ENCODE results near the gene ILDR1.

The ILDR1 gene

DNA sequence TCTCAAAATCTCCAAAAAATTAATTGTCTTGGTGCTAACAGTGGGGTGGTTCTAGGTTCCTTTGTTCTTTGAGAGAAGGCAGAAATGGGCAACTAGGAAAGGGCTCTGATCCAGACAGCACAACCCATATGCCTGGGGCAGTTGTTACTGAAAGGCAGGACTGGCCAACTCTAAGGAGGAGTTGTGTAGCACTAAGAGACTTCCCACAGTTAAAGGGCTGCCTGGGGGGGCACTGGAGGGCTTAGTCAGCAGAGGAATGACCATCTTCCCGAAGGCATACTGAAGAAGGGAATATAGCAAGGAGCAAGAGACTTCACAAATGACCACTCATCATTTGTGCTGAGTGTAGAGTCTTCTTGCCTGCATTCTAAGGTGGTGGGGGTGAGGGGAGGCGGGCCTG lies 15.8 kb downstream of the ILDR1 start:
- DNase-seq (ENCODE audit: low read depth) = no peak
- TF ChIP-seq, protein P1, sequence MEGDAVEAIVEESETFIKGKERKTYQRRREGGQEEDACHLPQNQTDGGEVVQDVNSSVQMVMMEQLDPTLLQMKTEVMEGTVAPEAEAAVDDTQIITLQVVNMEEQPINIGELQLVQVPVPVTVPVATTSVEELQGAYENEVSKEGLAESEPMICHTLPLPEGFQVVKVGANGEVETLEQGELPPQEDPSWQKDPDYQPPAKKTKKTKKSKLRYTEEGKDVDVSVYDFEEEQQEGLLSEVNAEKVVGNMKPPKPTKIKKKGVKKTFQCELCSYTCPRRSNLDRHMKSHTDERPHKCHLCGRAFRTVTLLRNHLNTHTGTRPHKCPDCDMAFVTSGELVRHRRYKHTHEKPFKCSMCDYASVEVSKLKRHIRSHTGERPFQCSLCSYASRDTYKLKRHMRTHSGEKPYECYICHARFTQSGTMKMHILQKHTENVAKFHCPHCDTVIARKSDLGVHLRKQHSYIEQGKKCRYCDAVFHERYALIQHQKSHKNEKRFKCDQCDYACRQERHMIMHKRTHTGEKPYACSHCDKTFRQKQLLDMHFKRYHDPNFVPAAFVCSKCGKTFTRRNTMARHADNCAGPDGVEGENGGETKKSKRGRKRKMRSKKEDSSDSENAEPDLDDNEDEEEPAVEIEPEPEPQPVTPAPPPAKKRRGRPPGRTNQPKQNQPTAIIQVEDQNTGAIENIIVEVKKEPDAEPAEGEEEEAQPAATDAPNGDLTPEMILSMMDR (IDR thresholded peaks at IDR 0.05; ENCODE audit: control insufficient read depth, extremely low read depth, insufficient read depth) = no peak
- H3K4me3 ChIP-seq (ENCODE audit: low read depth, low read length) = no peak overlapping the region

DNA sequence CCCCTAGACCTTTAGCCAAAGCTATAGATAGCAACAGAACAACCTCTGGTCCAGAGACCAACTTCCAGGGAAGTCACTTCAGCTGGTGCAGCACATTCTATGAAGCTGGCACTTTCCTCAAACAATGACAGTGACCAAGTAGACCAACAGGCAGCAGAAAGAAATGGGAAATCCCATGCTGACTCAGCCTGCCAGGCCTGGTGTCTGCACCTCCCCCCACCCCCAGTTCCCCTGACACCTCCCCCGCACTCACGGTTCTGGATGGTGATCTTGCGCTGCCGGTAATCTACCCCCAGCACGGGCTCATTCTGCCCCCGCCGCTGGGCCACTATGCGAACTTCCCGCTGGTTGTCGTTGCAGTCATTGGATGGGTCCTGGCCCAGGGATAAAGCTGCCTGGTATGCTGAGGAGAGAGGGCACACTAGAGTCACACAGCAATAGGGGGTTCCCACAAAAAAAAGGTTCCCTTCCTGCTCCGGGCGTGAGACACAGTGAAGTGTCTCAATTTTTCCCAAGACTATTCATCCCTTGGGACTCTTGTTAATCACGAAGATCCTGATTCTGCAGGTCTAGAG lies 17.0 kb downstream of the ILDR1 start:
- no peak for DNase-seq (ENCODE audit: low read depth)
- TF ChIP-seq, protein P1 (IDR thresholded peaks at IDR 0.05; ENCODE audit: control insufficient read depth, extremely low read depth, insufficient read depth) = no peak
- H3K4me3 ChIP-seq (ENCODE audit: low read depth, low read length) = no peak overlapping the region

DNA sequence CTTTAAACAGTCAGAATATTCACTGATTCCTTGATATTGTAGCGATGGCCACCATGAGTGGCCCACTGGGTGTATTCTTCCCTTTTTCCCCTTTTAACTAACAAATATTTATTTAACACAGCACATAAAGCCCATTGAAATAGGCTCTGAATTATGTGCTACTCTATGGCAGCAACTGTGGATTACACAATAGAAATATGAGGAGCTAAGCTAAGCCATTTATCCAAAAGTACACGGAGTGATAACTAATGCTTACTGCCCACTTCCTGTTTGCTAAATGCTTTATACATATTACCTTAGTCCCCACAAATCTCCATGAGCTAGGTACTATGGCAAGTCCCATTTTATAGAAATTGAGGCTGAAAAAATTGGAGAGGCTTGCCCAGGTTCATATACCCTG lies 17.9 kb downstream of the ILDR1 start:
- H3K4me3 ChIP-seq (ENCODE audit: low read depth, low read length) = no peak overlapping the region
- TF ChIP-seq, protein P1 (IDR thresholded peaks at IDR 0.05; ENCODE audit: control insufficient read depth, extremely low read depth, insufficient read depth) = no peak
- DNase-seq (ENCODE audit: low read depth) = no peak

DNA sequence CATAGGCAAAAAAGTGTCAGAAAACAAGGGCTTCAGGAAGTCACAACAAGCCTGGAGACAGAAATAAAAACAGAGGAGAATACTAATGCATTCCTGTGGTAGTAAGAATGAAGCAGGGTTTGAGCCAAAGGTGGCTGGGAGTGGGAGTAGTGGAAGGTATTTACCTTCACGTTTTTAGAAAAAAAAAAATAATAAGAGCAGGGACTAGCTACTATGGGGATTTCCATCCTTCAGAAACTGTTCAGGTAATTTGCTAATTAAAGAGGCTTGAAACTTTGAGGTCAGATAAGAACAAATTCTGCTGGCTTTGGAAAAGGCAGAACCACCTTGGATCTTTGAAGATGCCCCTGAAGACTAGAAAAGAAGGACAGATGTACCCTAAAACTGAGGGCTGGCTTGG lies 18.4 kb downstream of the ILDR1 start:
- no peak overlapping the region for H3K4me3 ChIP-seq (ENCODE audit: low read depth, low read length)
- no peak for DNase-seq (ENCODE audit: low read depth)
- TF ChIP-seq, protein P1 (IDR thresholded peaks at IDR 0.05; ENCODE audit: control insufficient read depth, extremely low read depth, insufficient read depth) = no peak

DNA sequence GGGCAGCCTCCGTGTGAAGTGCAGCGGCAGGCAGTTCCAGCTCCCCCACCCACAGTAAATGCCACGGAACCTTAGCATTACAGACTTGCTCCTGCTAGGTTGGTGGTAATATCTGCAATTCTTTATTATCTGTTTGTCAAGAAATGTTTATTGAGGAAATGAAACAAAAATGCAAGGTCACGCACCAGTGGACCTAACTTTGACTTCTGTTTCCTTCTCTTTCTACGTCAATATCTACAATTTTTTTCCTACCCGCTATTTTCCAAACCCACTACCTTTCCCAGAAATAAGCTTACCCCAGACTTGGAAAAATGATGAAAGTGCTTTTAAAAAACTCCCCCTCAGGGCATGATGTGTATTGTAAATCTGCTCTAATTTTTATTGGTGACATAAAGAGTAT lies 18.9 kb downstream of the ILDR1 start:
- TF ChIP-seq, protein P1 (IDR thresholded peaks at IDR 0.05; ENCODE audit: control insufficient read depth, extremely low read depth, insufficient read depth) = no peak
- no peak for DNase-seq (ENCODE audit: low read depth)
- no peak overlapping the region for H3K4me3 ChIP-seq (ENCODE audit: low read depth, low read length)

DNA sequence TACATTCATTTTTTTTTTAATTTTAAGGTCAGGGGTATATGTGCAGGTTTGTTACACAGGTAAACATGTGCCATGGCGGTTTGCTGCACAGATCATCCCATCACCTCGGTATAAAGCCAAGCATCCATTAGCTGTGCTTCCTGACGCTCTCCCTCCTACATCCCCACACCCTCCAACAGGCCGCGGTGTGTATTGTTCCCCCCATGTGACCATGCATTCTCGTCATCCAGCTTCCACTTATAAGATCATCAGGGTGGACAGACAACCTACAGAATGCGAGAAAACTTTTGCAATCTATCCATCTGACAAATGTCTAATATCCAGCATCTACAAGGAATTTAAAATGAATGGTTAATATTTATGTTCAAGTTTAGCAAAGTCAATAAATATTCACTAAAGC lies 19.4 kb downstream of the ILDR1 start:
- TF ChIP-seq, protein P1 (IDR thresholded peaks at IDR 0.05; ENCODE audit: control insufficient read depth, extremely low read depth, insufficient read depth) = no peak
- no peak for DNase-seq (ENCODE audit: low read depth)
- H3K4me3 ChIP-seq (ENCODE audit: low read depth, low read length) = no peak overlapping the region

DNA sequence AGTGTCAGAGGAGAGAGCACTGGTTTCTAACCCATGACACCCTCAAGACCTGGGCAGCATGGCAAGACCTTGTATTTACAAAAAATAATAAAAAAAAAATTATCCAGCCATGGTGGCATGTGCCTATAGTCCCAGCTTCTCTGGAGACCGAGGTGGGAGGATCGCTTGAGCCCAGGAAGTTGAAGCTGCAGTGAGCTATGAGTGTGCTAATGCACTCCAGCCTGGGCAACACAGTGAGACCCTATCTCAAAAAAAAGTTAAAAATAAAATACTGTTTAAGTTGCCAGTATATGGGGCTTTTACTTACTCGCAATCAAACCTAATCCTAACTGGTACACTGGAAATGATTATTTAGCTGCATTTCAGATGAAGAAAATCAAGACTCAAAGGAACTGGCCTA lies 20.2 kb downstream of the ILDR1 start:
- TF ChIP-seq, protein P1 (IDR thresholded peaks at IDR 0.05; ENCODE audit: control insufficient read depth, extremely low read depth, insufficient read depth) = no peak
- H3K4me3 ChIP-seq (ENCODE audit: low read depth, low read length) = no peak overlapping the region
- no peak for DNase-seq (ENCODE audit: low read depth)

Measured in LNCaP clone FGC (cell line).